ENCODE measurements around the gene STX8. TPM values are rescaled to one million over a fixed set of nuclear protein-coding genes. Genes with fewer than 3 reads are reported as not detected.
"Not testable (repeated sequence)": the region's sequence is repeated elsewhere in the genome, so short reads cannot be mapped to it uniquely, and the experiment has no call there.

Gene STX8
- total RNA-seq, 1 experiment from 2014 or later, result 103 TPM

DNA sequence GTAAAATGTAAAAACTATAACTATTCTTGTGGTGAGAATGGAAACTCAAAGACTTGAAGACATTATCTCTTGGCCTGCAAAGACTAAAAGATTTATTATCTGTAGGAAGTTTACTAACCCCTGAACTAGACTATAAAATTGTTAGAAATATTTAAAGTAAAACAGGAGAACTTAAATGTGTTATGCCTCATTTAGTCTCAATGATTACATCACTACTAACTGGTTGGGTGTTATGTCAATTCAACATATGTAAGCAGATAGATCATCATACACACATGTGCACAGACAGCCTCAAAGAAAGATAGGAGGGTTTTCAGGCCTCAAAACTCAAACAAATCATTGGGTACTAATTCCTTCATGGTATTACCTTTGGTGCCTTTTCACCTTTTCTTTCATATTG lies 7.6 kb downstream of the STX8 start:
- H3K4me3 ChIP-seq, result no peak overlapping the region

DNA sequence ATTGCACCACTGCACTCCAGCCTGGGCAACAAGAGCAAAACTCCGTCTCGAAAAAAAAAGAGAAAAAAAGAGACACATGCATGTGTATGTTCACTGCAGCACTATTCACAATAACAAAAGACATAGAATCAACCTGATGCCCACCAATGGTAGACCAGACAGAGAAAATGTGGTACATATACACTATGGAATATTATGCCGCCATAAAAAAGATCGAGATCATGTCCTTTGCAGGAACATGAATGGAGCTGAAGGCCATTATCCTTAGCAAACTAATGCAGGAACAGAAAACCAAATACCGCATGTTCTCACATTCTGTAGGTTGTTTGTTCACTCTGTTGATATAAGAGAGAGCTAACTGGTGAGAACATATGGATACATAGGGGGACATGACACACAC lies 8.9 kb downstream of the STX8 start:
- H3K9me3 ChIP-seq, H3K27me3 ChIP-seq, DNase-seq, H3K4me3 ChIP-seq: not testable (repeated sequence)
- peaks cover 13% of the 10 kb centered on the region for H3K36me3 ChIP-seq

More for the DNA sequence above, 7.6 kb downstream of the STX8 start:
- Histone ChIP-seq H3K27me3 (no peaks in the 10 kb centered on the region), H3K36me3 (peaks cover 13% of the 10 kb centered on the region), H3K9me3 (no peaks in the 10 kb centered on the region)
- no peak for DNase-seq

DNA sequence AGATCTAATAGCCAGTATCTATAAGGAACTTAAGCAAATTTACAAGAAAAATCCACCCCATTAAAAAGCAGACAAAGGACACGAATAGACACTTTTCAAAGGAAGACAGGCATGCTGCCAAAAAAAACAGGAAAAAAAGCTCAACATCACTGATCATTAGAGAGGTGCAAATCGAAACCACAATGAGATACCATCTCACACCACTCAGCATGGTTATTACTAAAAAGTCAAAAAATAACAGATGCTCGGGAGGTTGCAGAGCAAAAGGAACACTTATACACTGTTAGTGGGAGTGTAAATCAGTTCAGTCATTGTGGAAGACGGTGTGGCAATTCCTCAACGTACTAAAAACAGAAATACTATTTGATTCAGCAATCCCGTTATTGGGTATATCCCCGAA lies 9.6 kb downstream of the STX8 start:
- no peak for DNase-seq

DNA sequence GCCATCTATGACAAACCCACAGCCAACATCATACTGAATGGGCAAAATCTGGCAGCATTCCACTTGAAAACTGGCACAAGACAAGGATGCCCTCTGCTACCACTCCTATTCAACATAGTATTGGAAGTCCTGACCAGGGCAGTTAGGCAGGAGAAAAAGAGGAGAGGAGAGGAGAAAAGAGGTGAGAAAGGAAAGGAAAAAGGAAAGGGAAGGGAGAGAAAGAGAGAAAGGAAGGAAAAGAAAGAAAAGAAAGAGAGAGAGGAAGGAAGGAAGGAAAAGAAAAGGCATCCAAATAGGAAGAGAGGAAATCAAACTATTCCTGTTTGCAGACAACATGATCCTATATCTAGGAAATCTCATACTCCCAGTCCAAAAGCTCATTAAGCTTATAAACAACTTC lies 11.5 kb downstream of the STX8 start:
- Histone ChIP-seq H3K4me3 (no peak overlapping the region), H3K9me3 (no peaks in the 10 kb centered on the region), H3K36me3 (peaks cover 10% of the 10 kb centered on the region), H3K27me3 (no peaks in the 10 kb centered on the region)
- no peak for DNase-seq

More for the DNA sequence above, 9.6 kb downstream of the STX8 start:
- H3K4me3 ChIP-seq, result no peak overlapping the region
- peaks cover 13% of the 10 kb centered on the region for H3K36me3 ChIP-seq
- H3K9me3 ChIP-seq, result no peaks in the 10 kb centered on the region
- H3K27me3 ChIP-seq, result no peaks in the 10 kb centered on the region

DNA sequence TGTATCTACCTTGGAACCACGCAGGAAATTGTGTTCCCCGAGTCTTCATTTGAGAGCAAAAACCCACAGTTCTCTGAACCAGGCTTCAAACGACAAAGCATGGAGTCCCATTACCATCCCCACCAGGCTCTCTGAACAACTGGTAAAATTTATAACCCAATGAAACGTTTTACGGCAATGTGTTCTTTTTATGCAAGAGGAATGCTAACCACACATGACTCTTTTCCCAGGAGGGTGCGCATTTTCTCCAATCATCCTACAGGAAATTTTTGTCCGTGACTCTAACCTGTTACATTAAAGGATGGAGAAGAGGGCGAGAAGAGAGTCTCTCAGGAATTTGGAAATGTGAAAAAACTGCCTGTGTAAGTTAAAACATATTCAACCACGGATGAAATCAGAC lies 17.8 kb downstream of the STX8 start:
- H3K9me3 ChIP-seq, result no peaks in the 10 kb centered on the region
- H3K36me3 ChIP-seq, result no peaks in the 10 kb centered on the region
- DNase-seq, result no peak
- no peaks in the 10 kb centered on the region for H3K27me3 ChIP-seq
- H3K4me3 ChIP-seq, result no peak overlapping the region

DNA sequence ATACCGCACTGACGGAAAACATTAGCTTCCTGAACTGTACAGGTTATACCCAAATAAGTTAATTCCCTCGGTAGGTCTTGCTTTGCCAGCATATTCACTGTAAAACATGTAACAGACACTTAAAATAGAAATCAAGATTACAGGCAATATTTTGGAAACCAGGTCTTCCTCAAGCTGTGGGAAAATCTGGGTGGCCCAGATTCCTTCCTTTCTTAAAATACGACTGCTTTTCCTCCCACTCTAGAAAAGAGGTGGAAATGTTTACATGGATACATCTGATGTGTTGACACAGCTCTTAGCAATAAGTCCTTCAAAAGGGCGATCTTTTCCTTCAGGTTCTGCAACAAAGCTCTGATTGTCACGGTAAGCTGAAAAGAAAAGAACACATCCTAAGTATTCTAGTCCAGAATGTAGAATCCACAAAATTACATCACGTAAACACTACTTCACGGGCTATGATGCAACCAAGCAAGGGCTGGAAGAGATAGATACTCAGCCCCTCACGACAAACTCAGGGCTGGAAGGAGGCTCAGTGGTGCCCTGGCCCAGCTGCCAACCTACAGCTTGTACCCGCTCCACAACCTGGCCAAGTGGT lies 18.4 kb downstream of the STX8 start:
- Histone ChIP-seq H3K36me3 (no peaks in the 10 kb centered on the region), H3K4me3 (no peak overlapping the region), H3K9me3 (no peaks in the 10 kb centered on the region), H3K27me3 (no peaks in the 10 kb centered on the region)
- DNase-seq, result no peak

DNA sequence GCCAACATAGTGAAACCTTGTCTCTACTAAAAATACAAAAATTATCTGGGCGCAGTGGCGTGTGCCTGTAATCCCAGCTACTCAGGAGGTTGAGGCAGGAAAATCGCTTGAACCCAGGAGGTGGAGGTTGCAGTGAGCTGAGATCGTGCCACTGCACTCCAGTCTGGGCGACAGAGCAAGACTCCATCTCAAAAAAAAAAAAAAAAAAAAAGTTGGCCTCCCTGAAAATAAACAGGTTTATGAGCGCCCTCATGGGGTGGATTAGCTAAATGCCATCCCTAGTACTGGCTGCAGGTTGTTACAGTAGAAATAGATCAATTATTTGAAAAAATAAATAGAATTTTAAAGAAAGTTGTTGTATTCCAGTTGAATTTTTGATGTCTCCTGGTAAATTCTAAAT lies 20.9 kb downstream of the STX8 start:
- peak; percentile 24 for DNase-seq
- not testable (repeated sequence) for H3K9me3 ChIP-seq, H3K27me3 ChIP-seq, H3K36me3 ChIP-seq, H3K4me3 ChIP-seq

DNA sequence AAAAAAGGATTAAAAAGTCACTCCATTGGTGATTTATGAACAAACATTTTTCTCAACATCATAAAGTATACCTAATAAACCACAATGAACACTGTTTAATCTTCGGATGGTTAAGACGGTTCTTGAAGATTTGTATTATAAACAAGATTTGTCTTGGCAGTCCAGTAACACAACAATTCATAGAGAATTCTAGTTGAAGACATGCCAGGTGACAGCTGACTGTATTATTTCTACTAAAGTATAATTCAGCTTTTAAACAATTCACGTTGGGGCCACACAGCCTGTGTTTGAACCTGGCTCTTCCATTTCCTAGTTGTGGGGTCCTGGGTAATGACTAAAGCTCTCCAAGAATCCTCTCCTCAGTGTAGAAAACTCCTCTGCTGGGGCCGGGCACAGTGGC lies 22.0 kb downstream of the STX8 start:
- Histone ChIP-seq H3K36me3 (no peaks in the 10 kb centered on the region), H3K9me3 (no peaks in the 10 kb centered on the region), H3K27me3 (no peaks in the 10 kb centered on the region), H3K4me3 (no peak overlapping the region)
- DNase-seq, result no peak

DNA sequence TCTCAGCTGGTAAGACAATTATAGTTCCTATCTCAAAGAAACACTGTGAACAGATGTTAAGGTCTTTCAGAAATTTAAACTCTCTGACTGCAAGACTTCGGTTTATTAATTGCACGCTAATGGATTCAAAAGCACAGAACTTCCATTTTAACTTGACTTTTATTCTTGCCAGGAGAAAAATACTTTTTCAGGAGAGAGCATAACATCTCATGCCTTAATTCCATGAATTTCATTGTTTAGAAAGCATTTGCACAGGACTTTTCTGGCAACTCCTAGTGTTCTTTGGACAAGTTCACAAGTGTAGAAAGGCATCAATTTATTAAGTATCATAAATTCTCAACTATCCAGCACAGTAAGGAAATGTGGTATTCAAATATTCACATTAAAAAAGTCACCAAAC lies 22.4 kb downstream of the STX8 start:
- H3K36me3 ChIP-seq, result no peaks in the 10 kb centered on the region
- no peak for DNase-seq
- H3K27me3 ChIP-seq, result no peaks in the 10 kb centered on the region
- H3K9me3 ChIP-seq, result no peaks in the 10 kb centered on the region
- no peak overlapping the region for H3K4me3 ChIP-seq

DNA sequence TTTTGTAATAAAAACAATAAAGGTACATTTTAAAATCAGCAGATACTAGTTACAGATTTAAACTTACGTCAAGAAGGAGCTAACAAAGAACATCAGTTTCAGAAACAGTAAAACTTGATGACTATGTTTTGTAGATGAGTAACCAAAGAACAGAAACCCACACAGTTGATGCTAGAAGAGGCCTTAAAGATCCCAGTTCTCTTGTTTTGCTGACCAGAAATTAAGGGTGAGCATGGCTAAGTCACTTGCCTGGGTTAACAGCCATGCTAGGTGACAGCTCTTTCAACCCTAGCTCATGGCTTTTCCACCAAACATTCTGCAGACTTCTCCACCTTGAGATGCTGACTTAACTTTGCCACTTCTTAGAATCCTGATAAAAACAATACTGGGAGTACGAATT lies 26.4 kb downstream of the STX8 start:
- no peak overlapping the region for H3K4me3 ChIP-seq
- H3K36me3 ChIP-seq, result no peaks in the 10 kb centered on the region
- no peak for DNase-seq
- no peaks in the 10 kb centered on the region for H3K9me3 ChIP-seq
- H3K27me3 ChIP-seq, result no peaks in the 10 kb centered on the region

DNA sequence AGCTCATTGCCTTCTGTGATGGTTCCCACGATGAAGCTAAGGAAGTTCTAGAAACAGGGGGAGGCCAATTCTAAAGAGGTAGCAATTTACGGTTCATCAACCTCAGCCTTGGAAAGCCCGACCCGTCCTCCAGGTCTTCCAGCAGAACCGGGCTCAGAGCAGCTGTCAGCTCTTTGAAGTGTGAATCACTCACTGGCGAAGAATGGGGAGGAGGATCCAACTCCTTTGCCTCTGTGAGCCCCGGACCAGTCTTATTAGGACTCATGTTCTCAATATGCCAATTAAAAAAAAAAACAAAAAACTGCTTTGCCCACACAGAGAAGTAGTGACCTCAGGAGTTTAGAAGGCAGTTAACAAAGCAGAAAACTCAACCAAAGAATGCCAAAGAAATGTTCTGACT lies 31.4 kb downstream of the STX8 start:
- Histone ChIP-seq H3K4me3 (no peak overlapping the region), H3K36me3 (no peaks in the 10 kb centered on the region), H3K27me3 (no peaks in the 10 kb centered on the region), H3K9me3 (no peaks in the 10 kb centered on the region)
- DNase-seq, result peak; percentile 25

DNA sequence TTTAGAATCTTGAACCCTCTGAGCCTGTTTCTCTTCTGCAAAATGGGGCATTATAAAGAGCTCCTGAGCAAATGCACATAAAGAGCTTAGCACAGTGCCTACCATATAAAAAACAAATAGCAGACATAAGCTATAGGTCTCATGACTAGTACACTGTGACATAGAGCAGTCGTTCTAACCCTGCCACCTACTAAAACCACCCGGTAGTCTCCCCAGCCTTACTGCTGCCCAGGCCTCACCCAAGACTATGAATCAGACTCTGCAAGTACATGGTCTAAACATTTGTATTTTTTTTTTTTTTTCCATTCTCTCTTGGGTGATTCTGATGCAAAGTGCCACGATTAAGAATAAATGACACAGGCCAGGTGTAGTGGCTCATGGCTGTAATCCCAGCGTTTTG lies 33.9 kb downstream of the STX8 start:
- no peaks in the 10 kb centered on the region for H3K27me3 ChIP-seq
- H3K36me3 ChIP-seq, result no peaks in the 10 kb centered on the region
- DNase-seq, result no peak
- H3K4me3 ChIP-seq, result no peak overlapping the region
- H3K9me3 ChIP-seq, result no peaks in the 10 kb centered on the region

DNA sequence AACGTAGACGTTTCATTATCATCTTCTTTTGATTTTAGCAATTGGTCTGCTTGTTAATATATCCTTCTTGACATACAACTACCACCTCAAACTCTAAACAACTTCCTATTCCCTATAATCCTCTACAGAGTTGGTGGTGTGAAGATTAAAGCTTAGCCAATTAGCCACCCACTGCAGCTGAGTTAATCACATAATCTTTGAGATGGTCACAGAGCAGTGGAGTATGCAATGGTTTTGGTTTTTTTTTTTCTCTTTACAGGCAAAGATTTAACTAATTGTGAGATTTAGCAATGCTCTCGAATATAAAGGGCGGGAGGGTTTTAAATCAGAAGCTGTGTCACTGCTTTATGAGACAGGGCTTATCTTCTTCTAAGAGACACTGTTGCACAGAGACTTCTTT lies 37.0 kb downstream of the STX8 start:
- Histone ChIP-seq H3K27me3 (no peaks in the 10 kb centered on the region), H3K9me3 (no peaks in the 10 kb centered on the region), H3K36me3 (no peaks in the 10 kb centered on the region), H3K4me3 (no peak overlapping the region)
- DNase-seq, result no peak

DNA sequence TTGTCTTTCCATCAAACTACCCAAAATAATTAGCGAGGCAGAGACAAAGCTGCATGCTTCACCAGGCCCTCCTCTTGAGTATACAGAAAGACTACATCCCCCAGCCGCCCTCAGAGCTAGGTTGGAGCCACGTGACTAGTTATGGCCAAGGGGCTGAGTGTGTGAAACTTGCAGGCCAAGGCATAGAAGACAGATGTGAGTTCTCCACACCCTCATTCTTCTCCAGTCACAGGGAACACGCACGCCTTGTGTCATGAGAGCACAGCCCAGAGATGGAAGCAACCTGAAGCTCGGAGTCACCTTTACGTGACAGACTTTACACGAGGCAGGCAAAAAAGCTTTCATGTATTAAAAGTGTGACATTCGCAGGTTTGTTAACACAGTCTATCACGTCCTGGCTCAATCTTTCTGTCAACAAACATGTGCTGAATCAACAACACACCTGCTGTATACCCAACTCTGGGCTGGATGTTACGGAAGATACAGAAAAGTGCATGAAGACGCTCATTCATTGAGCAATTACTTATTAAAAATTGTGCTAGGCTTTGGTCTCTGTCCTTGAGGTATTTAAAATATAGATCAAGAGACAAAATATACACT lies 38.3 kb downstream of the STX8 start:
- no peak for DNase-seq
- H3K9me3 ChIP-seq, result no peaks in the 10 kb centered on the region
- H3K4me3 ChIP-seq, result no peak overlapping the region
- H3K36me3 ChIP-seq, result no peaks in the 10 kb centered on the region
- H3K27me3 ChIP-seq, result no peaks in the 10 kb centered on the region

DNA sequence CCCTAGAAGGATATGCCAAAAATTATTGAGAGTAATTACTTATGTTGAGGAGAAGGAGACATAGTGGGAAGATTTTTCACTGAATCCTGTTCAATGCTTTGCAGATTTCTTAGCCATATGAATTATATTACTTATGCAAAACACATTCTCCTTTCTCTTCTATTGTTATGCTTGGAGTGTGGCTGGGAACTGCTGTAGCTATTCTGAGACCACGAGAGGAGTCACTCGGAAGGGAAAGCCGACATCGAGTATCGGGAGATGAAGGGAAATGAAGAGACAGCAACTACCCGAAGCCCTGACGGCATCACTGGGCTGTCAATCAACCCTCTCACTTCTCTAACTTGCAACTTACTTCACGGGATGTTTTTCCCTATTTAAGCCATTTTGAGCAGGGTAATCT lies 39.6 kb downstream of the STX8 start:
- no peak overlapping the region for H3K4me3 ChIP-seq
- H3K36me3 ChIP-seq, result no peaks in the 10 kb centered on the region
- no peaks in the 10 kb centered on the region for H3K27me3 ChIP-seq
- no peaks in the 10 kb centered on the region for H3K9me3 ChIP-seq
- DNase-seq, result no peak

DNA sequence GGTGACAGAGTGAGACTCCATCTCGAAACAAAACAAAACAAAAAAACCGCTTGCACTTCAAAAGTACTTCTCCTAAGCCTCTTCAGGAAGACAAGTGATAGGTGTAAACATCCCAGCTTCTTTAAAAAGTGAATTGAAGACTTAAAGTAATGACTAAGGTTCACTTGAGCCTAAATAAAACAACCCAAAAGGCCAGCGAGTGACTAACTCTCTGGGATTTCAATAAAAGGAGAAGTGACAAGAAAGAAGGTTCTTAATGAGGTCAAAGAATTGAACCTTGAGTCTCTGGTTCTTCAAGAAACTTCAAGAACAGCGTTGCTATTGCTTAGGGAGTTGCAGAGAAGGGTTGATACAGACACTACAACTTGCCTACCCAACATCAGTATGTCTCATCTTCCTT lies 42.2 kb downstream of the STX8 start:
- Histone ChIP-seq H3K9me3 (no peaks in the 10 kb centered on the region), H3K27me3 (no peaks in the 10 kb centered on the region), H3K36me3 (no peaks in the 10 kb centered on the region), H3K4me3 (no peak overlapping the region)
- DNase-seq, result no peak

DNA sequence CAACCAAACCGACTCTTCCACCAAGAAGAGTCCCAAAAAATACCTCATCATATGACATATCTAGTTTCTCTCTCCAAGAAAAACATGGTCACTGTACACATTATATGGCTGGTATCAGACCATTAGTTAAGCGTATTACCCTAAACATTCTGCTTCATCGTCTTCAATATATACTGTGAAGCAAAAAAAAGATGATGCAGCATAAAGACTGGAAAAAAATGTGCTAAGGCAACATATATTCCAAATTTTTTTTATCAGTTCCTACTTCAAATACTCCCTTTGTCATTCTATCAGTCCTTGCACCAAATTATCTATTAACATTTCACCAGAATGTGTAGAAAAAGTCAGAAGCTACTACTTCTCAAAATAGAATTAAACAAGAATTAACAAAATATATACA lies 42.9 kb downstream of the STX8 start:
- no peaks in the 10 kb centered on the region for H3K36me3 ChIP-seq
- no peak overlapping the region for H3K4me3 ChIP-seq
- no peaks in the 10 kb centered on the region for H3K27me3 ChIP-seq
- no peak for DNase-seq
- H3K9me3 ChIP-seq, result no peaks in the 10 kb centered on the region; the same call in 1 of the 2 replicates

DNA sequence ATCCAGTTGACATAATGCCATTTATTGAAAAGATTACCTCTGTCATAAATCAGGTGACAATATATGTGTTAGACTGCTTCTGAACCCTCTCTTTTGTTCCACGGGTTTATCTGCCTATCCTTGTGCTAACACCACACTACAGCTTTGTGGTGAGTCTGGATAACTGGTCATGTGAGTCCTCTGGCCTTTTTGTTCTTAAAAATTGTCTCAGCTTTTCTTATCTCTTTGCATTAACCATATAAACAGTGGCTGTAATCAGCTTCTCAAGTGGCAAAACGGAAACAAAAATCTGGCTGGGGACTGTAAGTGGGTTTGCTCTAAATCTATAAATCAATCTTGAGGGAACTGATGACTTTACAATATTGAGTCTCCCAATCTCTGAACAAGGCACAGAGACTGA lies 44.6 kb downstream of the STX8 start:
- H3K9me3 ChIP-seq, result no peaks in the 10 kb centered on the region; the same call in 1 of the 2 replicates
- DNase-seq, result no peak
- no peak overlapping the region for H3K4me3 ChIP-seq
- H3K36me3 ChIP-seq, result no peaks in the 10 kb centered on the region
- H3K27me3 ChIP-seq, result no peaks in the 10 kb centered on the region
